ENCODE measurements around the gene FAM222B. TPM values are rescaled to one million over a fixed set of nuclear protein-coding genes. Genes with fewer than 3 reads are reported as not detected.

FAM222B gene
- polyA plus RNA-seq, 2 of the 4 experiments (the other 2 are of a cell fraction): 10.7 to 15.6 TPM

GRCh38 chr17:28842282-28843012 is at the start of gene FAM222B (continued):
- TF ChIP-seq NFE2L2 (conservative IDR thresholded peaks at IDR 0.05; ENCODE audit: low read length): no peak
- TF ChIP-seq HMGXB4 (CRISPR knock-in tag; IDR thresholded peaks at IDR 0.05; ENCODE audit: borderline replicate concordance): no peak
- TF ChIP-seq E2F6 (IDR thresholded peaks at IDR 0.05; ENCODE audit: borderline replicate concordance, low read depth): peak; percentile 36; the same call in 1 of the 2 replicates
- no peak; a peak in 1 of 5 replicates for TF ChIP-seq RAD21 (conservative IDR thresholded peaks at IDR 0.05 in 1 of 2, IDR thresholded peaks at IDR 0.05 in 1 of 2)
- no peak for TF ChIP-seq HOXB13 (CRISPR knock-in tag; IDR thresholded peaks at IDR 0.05; ENCODE audit: low read depth)
- TF ChIP-seq RNF2 (IDR thresholded peaks at IDR 0.05; ENCODE audit: borderline replicate concordance, low read depth): no peak
- TF ChIP-seq KDM1A (IDR thresholded peaks at IDR 0.05; ENCODE audit: low read depth): no peak
- no peak for TF ChIP-seq POLR2AphosphoS2 (conservative IDR thresholded peaks at IDR 0.05; ENCODE audit: low read length)
- no peak for TF ChIP-seq FOSB (CRISPR knock-in tag; IDR thresholded peaks at IDR 0.05)

- Histone ChIP-seq H3K9me3 (no peaks in the 10 kb centered on the region), H3K4me2 (no peak overlapping the region), H3K4me1 (peaks cover 12% of the 10 kb centered on the region), H3K27ac (no peak overlapping the region), H3K4me3 (no peak overlapping the region)
- ChIA-PET CTCF (interaction anchor here (0.6 to 9.9 kb wide), 8 partner anchors 10 to 257 kb away, joined by 3 to 54 read pairs (median 10); partner anchors contain the start of gene DHRS13), POLR2A (no interaction called here)
- 98% methylated on average over 4 of the region's 4 CpGs for WGBS (ENCODE audit: missing lambda C conversion rate)
- no peak for DNase-seq (ENCODE audit: low read depth in 1 of 2, low spot score in 1 of 2)
- no peak for FAIRE-seq
- no peak for ATAC-seq
- TF ChIP-seq ZSCAN20 (CRISPR knock-in tag; IDR thresholded peaks at IDR 0.05): no peak
- no peak for TF ChIP-seq CBX2 (IDR thresholded peaks at IDR 0.05; ENCODE audit: borderline replicate concordance, low read depth)
- no peak for TF ChIP-seq SMC3 (IDR thresholded peaks at IDR 0.05)
- TF ChIP-seq RARB (CRISPR knock-in tag; IDR thresholded peaks at IDR 0.05): no peak
- no peak for TF ChIP-seq NFE2L2 (conservative IDR thresholded peaks at IDR 0.05; ENCODE audit: low read length)
- no peak for TF ChIP-seq KDM1A (IDR thresholded peaks at IDR 0.05; ENCODE audit: low read depth)
- no peak for TF ChIP-seq HDAC2 (IDR thresholded peaks at IDR 0.05)
- TF ChIP-seq CBX8 (IDR thresholded peaks at IDR 0.05): no peak
- TF ChIP-seq TP53 (CRISPR knock-in tag; IDR thresholded peaks at IDR 0.05): no peak
- TF ChIP-seq HEYL (CRISPR knock-in tag; IDR thresholded peaks at IDR 0.05): no peak
- TF ChIP-seq FOSB (CRISPR knock-in tag; IDR thresholded peaks at IDR 0.05): no peak
- TF ChIP-seq RNF2 (IDR thresholded peaks at IDR 0.05; ENCODE audit: borderline replicate concordance, low read depth): no peak
Observed at GRCh38 chr17:28892024-28892423, 49.4 kb upstream of the FAM222B start.

- no peak for ATAC-seq
- Histone ChIP-seq H3K4me3 (no peak overlapping the region), H3K4me1 (peaks cover 7% of the 10 kb centered on the region), H3K27ac (no peak overlapping the region), H3K4me2 (no peak overlapping the region), H3K9me3 (no peaks in the 10 kb centered on the region)
- ChIA-PET POLR2A (no interaction called here), CTCF (interaction anchor here (0.6 to 9.9 kb wide), 9 partner anchors 9 to 164 kb away, joined by 3 to 54 read pairs (median 7); partner anchors contain the start of gene DHRS13)
- 83% methylated on average over 1 of the region's 1 CpG for WGBS (ENCODE audit: missing lambda C conversion rate)
- TF ChIP-seq SMC3 (IDR thresholded peaks at IDR 0.05) (no peak), ZFP36 (IDR thresholded peaks at IDR 0.05; ENCODE audit: borderline replicate concordance, partially characterized antibody) (no peak), KDM5A (IDR thresholded peaks at IDR 0.05) (no peak), POLR2A (IDR thresholded peaks at IDR 0.05; ENCODE audit: low read length) (no peak), HOXA7 (CRISPR knock-in tag; IDR thresholded peaks at IDR 0.05) (no peak), CHD4 (IDR thresholded peaks at IDR 0.05; ENCODE audit: borderline replicate concordance) (no peak), PBX3 (IDR thresholded peaks at IDR 0.05) (no peak)
- no peak for DNase-seq (ENCODE audit: low read depth in 1 of 2, low spot score in 1 of 2)
- FAIRE-seq: no peak
Observed at GRCh38 chr17:28891201-28891600, 48.6 kb upstream of the FAM222B start.

Measured in A549 (cell line).